Lower leg skin (tissue), 3 donors: Measurements from ENCODE around the gene GARIN1A.

Experiments used
- CTCF ChIP-seq, 3 donors: fragments of 450-650 bp; IDR thresholded peaks; one replicate each; pipeline ENCODE4 v1.5.1; 2016; ENCODE audit warnings: antibody characterized with exemption in 3 of 3, mild to moderate bottlenecking in 3 of 3, moderate library complexity in 2 of 3
- POLR2A ChIP-seq, 2 donors: fragments of 450-650 bp; IDR thresholded peaks; one replicate each; pipeline ENCODE4 v1.6.1; 2016 to 2017; ENCODE audit warnings: antibody characterized with exemption in 2 of 2, mild to moderate bottlenecking in 1 of 2, moderate library complexity in 1 of 2

- TF ChIP-seq CTCF (IDR thresholded peaks at IDR 0.05): no peak
- TF ChIP-seq POLR2A (IDR thresholded peaks at IDR 0.05): no peak
Measured at GRCh38 chr7:128679920-128680319, 7.8 kb downstream of the GARIN1A start.
